Upper lobe of left lung (tissue), 4 donors: Measurements from ENCODE around the gene UCHL3.

Source experiments
- EP300 ChIP-seq, 4 donors: sonication (generic); formaldehyde crosslinking; IDR thresholded peaks; one replicate each; pipeline ENCODE4 v1.5.1; 2017; ENCODE audit warnings: antibody characterized with exemption in 4 of 4, control low read depth in 2 of 4
- POLR2A ChIP-seq, 4 donors: fragments of 450-650 bp; IDR thresholded peaks; one replicate each; pipeline ENCODE4 v1.5.1; 2016 to 2017; ENCODE audit warnings: antibody characterized with exemption in 4 of 4, mild to moderate bottlenecking in 2 of 4
- TF ChIP-seq, protein P1 (sequence below), 6 experiments: fragments of 450-650 bp in 4 of 6; fragments of 200-600 bp in 2 of 6; sonication (generic) in 2 of 6; IDR thresholded peaks; one replicate each; pipeline ENCODE4 v1.5.1; 2016 to 2019; ENCODE audit warnings: antibody characterized with exemption in 6 of 6

DNA sequence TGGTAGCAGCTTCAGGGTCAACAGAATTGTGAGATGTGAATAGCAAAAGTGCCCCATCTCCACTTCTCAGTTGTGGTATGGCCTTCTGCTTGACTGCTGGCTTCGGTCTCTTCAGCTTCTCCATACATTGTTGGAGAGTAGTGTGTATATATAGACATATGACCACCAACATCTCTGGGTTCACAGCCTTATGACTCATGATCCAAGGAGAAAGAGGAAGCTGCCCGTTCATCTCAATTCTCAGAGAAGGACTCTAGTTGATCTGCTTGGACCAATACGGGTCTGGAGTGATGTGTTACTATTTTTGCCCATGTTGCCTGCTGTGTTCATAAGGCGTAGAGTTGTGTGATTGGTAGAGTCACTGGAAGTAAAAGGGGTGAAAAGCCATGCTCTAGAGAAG is 8.3 kb upstream of the UCHL3 start:
- TF ChIP-seq POLR2A (IDR thresholded peaks at IDR 0.05) = no peak
- TF ChIP-seq, protein P1, sequence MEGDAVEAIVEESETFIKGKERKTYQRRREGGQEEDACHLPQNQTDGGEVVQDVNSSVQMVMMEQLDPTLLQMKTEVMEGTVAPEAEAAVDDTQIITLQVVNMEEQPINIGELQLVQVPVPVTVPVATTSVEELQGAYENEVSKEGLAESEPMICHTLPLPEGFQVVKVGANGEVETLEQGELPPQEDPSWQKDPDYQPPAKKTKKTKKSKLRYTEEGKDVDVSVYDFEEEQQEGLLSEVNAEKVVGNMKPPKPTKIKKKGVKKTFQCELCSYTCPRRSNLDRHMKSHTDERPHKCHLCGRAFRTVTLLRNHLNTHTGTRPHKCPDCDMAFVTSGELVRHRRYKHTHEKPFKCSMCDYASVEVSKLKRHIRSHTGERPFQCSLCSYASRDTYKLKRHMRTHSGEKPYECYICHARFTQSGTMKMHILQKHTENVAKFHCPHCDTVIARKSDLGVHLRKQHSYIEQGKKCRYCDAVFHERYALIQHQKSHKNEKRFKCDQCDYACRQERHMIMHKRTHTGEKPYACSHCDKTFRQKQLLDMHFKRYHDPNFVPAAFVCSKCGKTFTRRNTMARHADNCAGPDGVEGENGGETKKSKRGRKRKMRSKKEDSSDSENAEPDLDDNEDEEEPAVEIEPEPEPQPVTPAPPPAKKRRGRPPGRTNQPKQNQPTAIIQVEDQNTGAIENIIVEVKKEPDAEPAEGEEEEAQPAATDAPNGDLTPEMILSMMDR (IDR thresholded peaks at IDR 0.05) = no peak
- TF ChIP-seq EP300 (IDR thresholded peaks at IDR 0.05) = no peak
